Neural cell (in vitro differentiated cells): Measurements from ENCODE around the gene CAPN9. TPM values are rescaled to one million over a fixed set of nuclear protein-coding genes. Genes with fewer than 3 reads are reported as not detected.

Experiments
- H2AFZ ChIP-seq: fragments of 200-600, 300-800 bp; sonication (generic), shearing (Covaris generic); 2 replicates; pipeline ENCODE4 v1.6.0; 2014; ENCODE audit warnings: low read depth, mild to moderate bottlenecking, antibody characterized with exemption, low read length, moderate library complexity
- H3F3A ChIP-seq: fragments of 200-600 bp; shearing (Covaris generic); 2 replicates; pipeline ENCODE4 v1.6.1; 2016; ENCODE audit warnings: mild to moderate bottlenecking, moderate library complexity, mixed read lengths, antibody characterized with exemption, low read length; ENCODE audit not compliant: insufficient read depth, poor library complexity, severe bottlenecking
- H3K27ac ChIP-seq: fragments of 200-600, 300-800 bp; sonication (generic), shearing (Covaris generic); 2 replicates; pipeline ENCODE4 v1.5.1; 2014; ENCODE audit warnings: mild to moderate bottlenecking, low read length, moderate library complexity
- H3K27me3 ChIP-seq: fragments of 300-800, 200-600 bp; sonication (generic), shearing (Covaris generic); 2 replicates; pipeline ENCODE4 v1.6.0; 2014; ENCODE audit warnings: mild to moderate bottlenecking, low read depth, low read length, moderate library complexity; ENCODE audit not compliant: insufficient read depth
- H3K36me3 ChIP-seq: fragments of 300-800, 200-600 bp; sonication (generic), shearing (Covaris generic); 2 replicates; pipeline ENCODE4 v1.5.1; 2014; ENCODE audit warnings: mild to moderate bottlenecking, antibody characterized with exemption, low read length, moderate library complexity; ENCODE audit not compliant: insufficient read depth
- H3K4me2 ChIP-seq: fragments of 300-800, 200-600 bp; sonication (generic), shearing (Covaris generic); 2 replicates; pipeline ENCODE4 v1.6.0; 2014; ENCODE audit warnings: mild to moderate bottlenecking, low read length
- H3K4me3 ChIP-seq: fragments of 300-800, 200-600 bp; sonication (generic), shearing (Covaris generic); 2 replicates; pipeline ENCODE4 v1.5.1; 2014; ENCODE audit warnings: mild to moderate bottlenecking, low read length, moderate library complexity
- H3K79me2 ChIP-seq: fragments of 200-600 bp; shearing (Covaris generic); replicated peaks from 2 replicates; pipeline ENCODE4 v1.6.0; 2014; ENCODE audit warnings: mild to moderate bottlenecking, low read length, moderate library complexity; ENCODE audit not compliant: insufficient read depth
- H3K9ac ChIP-seq: fragments of 300-800, 200-600 bp; sonication (generic), shearing (Covaris generic); 2 replicates; pipeline ENCODE4 v1.6.1; 2016; ENCODE audit warnings: mild to moderate bottlenecking, low read length, mixed read lengths
- H3K9me2 ChIP-seq: fragments of 200-600 bp; shearing (Covaris generic); 2 replicates; pipeline ENCODE4 v1.6.1; 2016; ENCODE audit warnings: mild to moderate bottlenecking, low read length, mixed read lengths; ENCODE audit not compliant: insufficient read depth
- H3K9me3 ChIP-seq: fragments of 200-600, 300-800 bp; sonication (generic), shearing (Covaris generic); 2 replicates; pipeline ENCODE4 v1.6.1; 2016; ENCODE audit warnings: mild to moderate bottlenecking, mixed run types, low read length, moderate library complexity, mixed read lengths
- H4K20me1 ChIP-seq: fragments of 200-600 bp; shearing (Covaris generic); 2 replicates; pipeline ENCODE4 v1.6.1; 2016; ENCODE audit warnings: mild to moderate bottlenecking, mixed run types; ENCODE audit not compliant: insufficient read depth
- EP300 ChIP-seq: fragments of 450-650 bp; conservative IDR thresholded peaks from 2 replicates; pipeline ENCODE4 v1.6.1; 2014; ENCODE audit warnings: antibody characterized with exemption, mild to moderate bottlenecking, moderate library complexity; ENCODE audit not compliant: poor library complexity, severe bottlenecking
- EZH2 ChIP-seq: fragments of 200-600, 300-800 bp; shearing (Covaris generic), sonication (generic); IDR thresholded peaks from 2 replicates; pipeline ENCODE4 v1.6.1; 2014; ENCODE audit warnings: antibody characterized with exemption, low read length, borderline replicate concordance, mild to moderate bottlenecking; ENCODE audit not compliant: insufficient read depth, poor library complexity, severe bottlenecking
- MXI1 ChIP-seq: fragments of 450-650 bp; conservative IDR thresholded peaks from 2 replicates; pipeline ENCODE4 v1.6.1; 2014; ENCODE audit warnings: antibody characterized with exemption, mild to moderate bottlenecking; ENCODE audit not compliant: poor library complexity, severe bottlenecking
- POLR2AphosphoS5 ChIP-seq: IDR thresholded peaks from 2 replicates; pipeline ENCODE4 v1.6.1; 2012
- RAD21 ChIP-seq: fragments of 450-650 bp; conservative IDR thresholded peaks from 2 replicates; pipeline ENCODE4 v1.6.1; 2014; ENCODE audit warnings: antibody characterized with exemption, mild to moderate bottlenecking, moderate library complexity
- SMC3 ChIP-seq: fragments of 450-650 bp; conservative IDR thresholded peaks from 2 replicates; pipeline ENCODE4 v1.6.1; 2014; ENCODE audit warnings: antibody characterized with exemption, mild to moderate bottlenecking, moderate library complexity; ENCODE audit not compliant: poor library complexity
- TAF1 ChIP-seq: IDR thresholded peaks from 2 replicates; pipeline ENCODE4 v1.6.1; 2012; ENCODE audit warnings: low read depth
- polyA plus RNA-seq: library from polyadenylated mRNA; depleted of rRNA; stranded (reverse); fragments of >200 nt; gene quantifications from 2 replicates; pipeline ENCODE4 v1.2.3, GENCODE V29; 2014
- TF ChIP-seq, protein P1 (sequence below): IDR thresholded peaks from 2 replicates; pipeline ENCODE4 v1.6.1; 2012; ENCODE audit warnings: borderline replicate concordance
- TF ChIP-seq, protein P2 (sequence below): fragments of 450-650 bp; IDR thresholded peaks from 2 replicates; pipeline ENCODE4 v1.5.1; 2014; ENCODE audit warnings: antibody characterized with exemption, mild to moderate bottlenecking, moderate library complexity; ENCODE audit not compliant: poor library complexity, severe bottlenecking

Gene CAPN9
- polyA plus RNA-seq, 1 donor from 2014 or later, result 0.14 TPM

DNA sequence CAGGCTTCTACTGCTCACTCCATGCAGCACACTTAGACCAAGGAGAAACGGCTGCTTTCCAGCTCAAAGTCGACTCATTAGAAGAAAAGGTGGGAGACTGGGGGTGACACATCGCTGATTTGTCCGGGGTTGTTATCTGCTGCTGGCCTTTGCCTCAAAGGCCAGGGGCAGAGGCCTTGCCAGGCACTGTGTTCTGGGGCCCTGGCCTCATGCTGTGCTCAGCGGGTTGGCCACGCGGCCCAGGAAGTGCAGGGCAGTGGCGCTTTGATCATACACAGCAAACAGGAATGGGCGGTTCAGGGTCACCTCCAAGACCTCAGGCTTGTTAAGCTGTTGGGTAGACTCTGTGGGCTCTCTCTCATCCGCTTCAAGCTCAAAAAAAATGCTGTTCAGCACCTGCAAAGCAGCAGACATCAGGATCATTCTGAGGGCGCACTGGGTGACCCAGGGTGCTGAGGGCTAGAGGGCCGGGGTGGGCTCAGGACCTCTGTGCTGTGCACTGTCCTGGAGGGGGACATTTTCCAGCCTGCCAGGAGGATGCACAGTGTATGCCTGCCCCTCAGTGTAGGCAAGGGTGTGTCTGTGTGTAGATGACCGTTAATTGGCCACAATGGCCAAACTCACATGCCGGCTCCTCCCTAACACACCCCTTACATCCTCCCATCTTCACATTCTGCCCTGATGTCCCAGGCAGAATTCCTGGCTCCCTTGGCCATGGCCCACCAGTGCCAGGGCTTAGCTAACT, 44.1 kb upstream of the CAPN9 start:
- Histone ChIP-seq H3K9me2 (no peaks in the 10 kb centered on the region), H3K4me3 (no peak overlapping the region), H3K36me3 (no peaks in the 10 kb centered on the region), H3K27me3 (no peaks in the 10 kb centered on the region), H2AFZ (no peak overlapping the region), H3K79me2 (no peaks in the 10 kb centered on the region), H3K4me2 (no peak overlapping the region), H3F3A (no peaks in the 10 kb centered on the region), H3K9ac (no peak overlapping the region), H3K9me3 (no peaks in the 10 kb centered on the region), H4K20me1 (no peaks in the 10 kb centered on the region), H3K27ac (no peak overlapping the region)
- TF ChIP-seq TAF1 (no peak), EP300 (no peak), RAD21 (no peak), EZH2 (no peak), SMC3 (no peak), MXI1 (no peak), POLR2AphosphoS5 (no peak)
- TF ChIP-seq, protein P1, sequence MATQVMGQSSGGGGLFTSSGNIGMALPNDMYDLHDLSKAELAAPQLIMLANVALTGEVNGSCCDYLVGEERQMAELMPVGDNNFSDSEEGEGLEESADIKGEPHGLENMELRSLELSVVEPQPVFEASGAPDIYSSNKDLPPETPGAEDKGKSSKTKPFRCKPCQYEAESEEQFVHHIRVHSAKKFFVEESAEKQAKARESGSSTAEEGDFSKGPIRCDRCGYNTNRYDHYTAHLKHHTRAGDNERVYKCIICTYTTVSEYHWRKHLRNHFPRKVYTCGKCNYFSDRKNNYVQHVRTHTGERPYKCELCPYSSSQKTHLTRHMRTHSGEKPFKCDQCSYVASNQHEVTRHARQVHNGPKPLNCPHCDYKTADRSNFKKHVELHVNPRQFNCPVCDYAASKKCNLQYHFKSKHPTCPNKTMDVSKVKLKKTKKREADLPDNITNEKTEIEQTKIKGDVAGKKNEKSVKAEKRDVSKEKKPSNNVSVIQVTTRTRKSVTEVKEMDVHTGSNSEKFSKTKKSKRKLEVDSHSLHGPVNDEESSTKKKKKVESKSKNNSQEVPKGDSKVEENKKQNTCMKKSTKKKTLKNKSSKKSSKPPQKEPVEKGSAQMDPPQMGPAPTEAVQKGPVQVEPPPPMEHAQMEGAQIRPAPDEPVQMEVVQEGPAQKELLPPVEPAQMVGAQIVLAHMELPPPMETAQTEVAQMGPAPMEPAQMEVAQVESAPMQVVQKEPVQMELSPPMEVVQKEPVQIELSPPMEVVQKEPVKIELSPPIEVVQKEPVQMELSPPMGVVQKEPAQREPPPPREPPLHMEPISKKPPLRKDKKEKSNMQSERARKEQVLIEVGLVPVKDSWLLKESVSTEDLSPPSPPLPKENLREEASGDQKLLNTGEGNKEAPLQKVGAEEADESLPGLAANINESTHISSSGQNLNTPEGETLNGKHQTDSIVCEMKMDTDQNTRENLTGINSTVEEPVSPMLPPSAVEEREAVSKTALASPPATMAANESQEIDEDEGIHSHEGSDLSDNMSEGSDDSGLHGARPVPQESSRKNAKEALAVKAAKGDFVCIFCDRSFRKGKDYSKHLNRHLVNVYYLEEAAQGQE, result no peak
- TF ChIP-seq, protein P2, sequence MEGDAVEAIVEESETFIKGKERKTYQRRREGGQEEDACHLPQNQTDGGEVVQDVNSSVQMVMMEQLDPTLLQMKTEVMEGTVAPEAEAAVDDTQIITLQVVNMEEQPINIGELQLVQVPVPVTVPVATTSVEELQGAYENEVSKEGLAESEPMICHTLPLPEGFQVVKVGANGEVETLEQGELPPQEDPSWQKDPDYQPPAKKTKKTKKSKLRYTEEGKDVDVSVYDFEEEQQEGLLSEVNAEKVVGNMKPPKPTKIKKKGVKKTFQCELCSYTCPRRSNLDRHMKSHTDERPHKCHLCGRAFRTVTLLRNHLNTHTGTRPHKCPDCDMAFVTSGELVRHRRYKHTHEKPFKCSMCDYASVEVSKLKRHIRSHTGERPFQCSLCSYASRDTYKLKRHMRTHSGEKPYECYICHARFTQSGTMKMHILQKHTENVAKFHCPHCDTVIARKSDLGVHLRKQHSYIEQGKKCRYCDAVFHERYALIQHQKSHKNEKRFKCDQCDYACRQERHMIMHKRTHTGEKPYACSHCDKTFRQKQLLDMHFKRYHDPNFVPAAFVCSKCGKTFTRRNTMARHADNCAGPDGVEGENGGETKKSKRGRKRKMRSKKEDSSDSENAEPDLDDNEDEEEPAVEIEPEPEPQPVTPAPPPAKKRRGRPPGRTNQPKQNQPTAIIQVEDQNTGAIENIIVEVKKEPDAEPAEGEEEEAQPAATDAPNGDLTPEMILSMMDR, result no peak

DNA sequence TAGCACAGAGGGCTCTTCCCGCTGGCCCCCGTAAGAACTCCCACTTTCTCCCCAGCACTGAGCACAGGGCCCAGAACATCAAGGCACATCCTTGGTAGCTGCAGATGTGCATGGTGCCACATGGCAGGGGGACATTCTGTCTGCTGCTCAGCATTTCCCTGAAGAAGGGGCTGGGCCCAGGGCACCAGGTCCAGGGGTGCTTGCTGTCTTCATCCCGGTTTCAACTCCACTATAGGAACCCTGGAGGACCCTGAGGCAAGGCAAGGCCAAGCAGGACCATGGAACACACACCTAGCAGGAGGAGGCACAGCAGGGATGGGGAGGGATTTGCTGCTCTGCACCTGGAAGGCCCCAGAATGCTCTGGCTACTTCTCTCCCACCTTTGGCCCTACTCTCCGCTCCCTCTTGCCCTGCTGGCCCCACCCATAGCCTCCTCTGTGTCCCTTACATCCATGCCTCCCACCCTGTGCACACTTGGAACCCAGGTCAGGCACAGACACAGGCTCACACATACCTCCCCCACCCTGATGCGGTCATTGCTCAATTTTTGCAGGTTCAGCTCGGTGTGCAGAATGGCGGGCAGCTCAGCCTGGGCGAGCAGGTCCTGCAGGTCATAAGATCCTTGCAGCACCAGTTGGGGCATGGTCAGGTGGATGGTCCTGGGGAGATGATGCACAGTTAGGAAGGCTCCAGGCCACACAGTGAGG, 43.4 kb upstream of the CAPN9 start:
- H3F3A ChIP-seq, result no peaks in the 10 kb centered on the region
- H3K9me2 ChIP-seq, result no peaks in the 10 kb centered on the region
- no peaks in the 10 kb centered on the region for H3K36me3 ChIP-seq
- no peaks in the 10 kb centered on the region for H4K20me1 ChIP-seq
- H3K4me3 ChIP-seq, result no peak overlapping the region
- no peak overlapping the region for H2AFZ ChIP-seq
- no peak overlapping the region for H3K9ac ChIP-seq
- H3K27ac ChIP-seq, result no peak overlapping the region
- no peaks in the 10 kb centered on the region for H3K79me2 ChIP-seq
- H3K27me3 ChIP-seq, result no peaks in the 10 kb centered on the region
- H3K9me3 ChIP-seq, result no peaks in the 10 kb centered on the region
- H3K4me2 ChIP-seq, result no peak overlapping the region
- no peak for TF ChIP-seq EZH2
- no peak for TF ChIP-seq POLR2AphosphoS5
- TF ChIP-seq, protein P1, result no peak
- no peak for TF ChIP-seq TAF1
- no peak for TF ChIP-seq MXI1
- no peak for TF ChIP-seq SMC3
- TF ChIP-seq, protein P2, result no peak
